Skin of body (tissue), 2 donors: Measurements from ENCODE around the gene ARNT2. TPM values are rescaled to one million over a fixed set of nuclear protein-coding genes. Genes with fewer than 3 reads are reported as not detected.
A peak's percentile ranks its signal among the peaks of the same experiment; 100 is the strongest.

Experiments used
- DNase-seq: peaks from one replicate; lab custom pipeline; 2025; lab: John Stamatoyannopoulos, UW
- total RNA-seq: library from RNA; depleted of rRNA; stranded (reverse); fragments of >200 nt; gene quantifications from one replicate; pipeline ENCODE4 v1.2.3, GENCODE V29; 2014

Gene ARNT2
- total RNA-seq, 1 donor from 2014 or later: 2.8 TPM

- peak; percentile 79 for DNase-seq
These were observed 108.8 kb downstream of the ARNT2 start for GRCh38 chr15:80512726-80513660.

GRCh38 chr15:80514071-80514780 lies 110.0 kb downstream of the ARNT2 start:
- no peak for DNase-seq

- no peak for DNase-seq
These were observed 113.1 kb downstream of the ARNT2 start for GRCh38 chr15:80517290-80517689.

GRCh38 chr15:80518522-80518921 lies 114.3 kb downstream of the ARNT2 start:
- DNase-seq: no peak

GRCh38 chr15:80523746-80524145 lies 119.6 kb downstream of the ARNT2 start:
- no peak for DNase-seq

GRCh38 chr15:80525853-80526252 lies 121.7 kb downstream of the ARNT2 start:
- no peak for DNase-seq

- no peak for DNase-seq
These were observed 122.6 kb downstream of the ARNT2 start for GRCh38 chr15:80526556-80527340.

GRCh38 chr15:80527406-80527805 lies 123.2 kb downstream of the ARNT2 start:
- DNase-seq: no peak

- no peak for DNase-seq
These were observed 123.8 kb downstream of the ARNT2 start for GRCh38 chr15:80527961-80528360.

GRCh38 chr15:80530737-80531365 lies 126.7 kb downstream of the ARNT2 start:
- peak; percentile 12 for DNase-seq

- no peak for DNase-seq
These were observed 127.2 kb downstream of the ARNT2 start for GRCh38 chr15:80531388-80531787.

GRCh38 chr15:80531796-80532195 lies 127.6 kb downstream of the ARNT2 start:
- no peak for DNase-seq

- no peak for DNase-seq
These were observed 129.7 kb downstream of the ARNT2 start for GRCh38 chr15:80533790-80534333.

GRCh38 chr15:80536231-80536630 lies 132.0 kb downstream of the ARNT2 start:
- DNase-seq: no peak

- DNase-seq: no peak
These were observed 132.5 kb downstream of the ARNT2 start for GRCh38 chr15:80536716-80537115.

- no peak for DNase-seq
These were observed 140.9 kb downstream of the ARNT2 start for GRCh38 chr15:80545078-80545477.

- DNase-seq: no peak
These were observed 143.1 kb downstream of the ARNT2 start for GRCh38 chr15:80547264-80547663.

GRCh38 chr15:80549191-80549590 lies 145.0 kb downstream of the ARNT2 start:
- no peak for DNase-seq

- no peak for DNase-seq
These were observed 145.5 kb downstream of the ARNT2 start for GRCh38 chr15:80549654-80550053.

GRCh38 chr15:80550219-80550907 lies 146.2 kb downstream of the ARNT2 start:
- no peak for DNase-seq
